ENCODE measurements around the gene EGF. TPM values are rescaled to one million over a fixed set of nuclear protein-coding genes. Genes with fewer than 3 reads are reported as not detected.
A peak's percentile ranks its signal among the peaks of the same experiment; 100 is the strongest.

The EGF gene
- total RNA-seq, 1 experiment from 2014 or later, result 4.7 TPM

GRCh38 chr4:109959195-109959594 is 46.5 kb downstream of the EGF start:
- no peak for DNase-seq (ENCODE audit: low read depth)

- DNase-seq (ENCODE audit: low read depth), result no peak
These were observed 49.7 kb downstream of the EGF start for GRCh38 chr4:109962401-109962800.

- DNase-seq (ENCODE audit: low read depth), result no peak
These were observed 54.3 kb downstream of the EGF start for GRCh38 chr4:109966891-109967481.

GRCh38 chr4:109967798-109968520 is 55.3 kb downstream of the EGF start:
- DNase-seq (ENCODE audit: low read depth), result peak; percentile 20

GRCh38 chr4:109969087-109969486 is 56.4 kb downstream of the EGF start:
- DNase-seq (ENCODE audit: low read depth), result no peak

GRCh38 chr4:109969919-109970318 is 57.2 kb downstream of the EGF start:
- no peak for DNase-seq (ENCODE audit: low read depth)

- DNase-seq (ENCODE audit: low read depth), result no peak
These were observed 60.3 kb downstream of the EGF start for GRCh38 chr4:109972786-109973528.

GRCh38 chr4:109973529-109973905 is 60.8 kb downstream of the EGF start:
- no peak for DNase-seq (ENCODE audit: low read depth)

GRCh38 chr4:109976189-109976588 is 63.5 kb downstream of the EGF start:
- no peak for DNase-seq (ENCODE audit: low read depth)

GRCh38 chr4:109977854-109978501 is 65.3 kb downstream of the EGF start:
- peak; percentile 2 for DNase-seq (ENCODE audit: low read depth)

GRCh38 chr4:109978704-109979454 is 66.2 kb downstream of the EGF start:
- no peak for DNase-seq (ENCODE audit: low read depth)

- DNase-seq (ENCODE audit: low read depth), result peak; percentile 15
These were observed 67.4 kb downstream of the EGF start for GRCh38 chr4:109979920-109980717.

- no peak for DNase-seq (ENCODE audit: low read depth)
These were observed 69.3 kb downstream of the EGF start for GRCh38 chr4:109981936-109982335.

GRCh38 chr4:109982521-109982920 is 69.8 kb downstream of the EGF start:
- no peak for DNase-seq (ENCODE audit: low read depth)

- no peak for DNase-seq (ENCODE audit: low read depth)
These were observed 73.6 kb downstream of the EGF start for GRCh38 chr4:109985993-109986974.

GRCh38 chr4:109989044-109989443 is 76.4 kb downstream of the EGF start:
- no peak for DNase-seq (ENCODE audit: low read depth)

- no peak for DNase-seq (ENCODE audit: low read depth)
These were observed 76.9 kb downstream of the EGF start for GRCh38 chr4:109989618-109990017.

- no peak for DNase-seq (ENCODE audit: low read depth)
These were observed 77.9 kb downstream of the EGF start for GRCh38 chr4:109990261-109991257.

Data from Daoy (cell line).